Activated CD4-positive, alpha-beta T cell treated with anti-CD3 and anti-CD28 coated beads, Interleukin-2, amount 10 ng/mL, durations not matched to agents 7 days and 5 days (primary cell): ENCODE measurements around the gene USP49. TPM values are rescaled to one million over a fixed set of nuclear protein-coding genes. Genes with fewer than 3 reads are reported as not detected.

Source experiments
- total RNA-seq, 2 experiments: library from RNA; stranded (reverse); gene quantifications; one replicate each; pipeline ENCODE4 v1.2.3, GENCODE V29; 2021

USP49 gene
- total RNA-seq, 2 experiments from 2014 or later, result 6.3 to 7.0 TPM

Other genes with a start within 250 kb of the USP49 start
- gene TFEB, start 159.8 kb downstream of the USP49 start, total RNA-seq, result 10 to 100 TPM in 1 of 2 experiments, 1 to 10 TPM in 1; 9.7 to 12.5 TPM
- not detected for gene PGC, start 148.0 kb downstream of the USP49 start, total RNA-seq
- gene FRS3, start 115.5 kb downstream of the USP49 start, total RNA-seq, result 1 to 10 TPM; 4.6 TPM
- not detected for gene PRICKLE4, start 114.6 kb downstream of the USP49 start, total RNA-seq
- 100 to 1,000 TPM; 167 to 202 TPM for gene TOMM6, start 107.7 kb downstream of the USP49 start, total RNA-seq
- gene MED20, start 25.8 kb upstream of the USP49 start, total RNA-seq, result 10 to 100 TPM; 18.6 to 22.7 TPM
- gene BYSL, start 26.1 kb upstream of the USP49 start, total RNA-seq, result 10 to 100 TPM; 29.3 to 29.8 TPM
- 100 to 1,000 TPM; 461 to 520 TPM for gene CCND3, start 46.4 kb upstream of the USP49 start, total RNA-seq
- gene TAF8, start 155.1 kb upstream of the USP49 start, total RNA-seq, result 10 to 100 TPM; 53.2 to 60.2 TPM
- under 1 TPM in 1 of 2 experiments, not detected in 1; 0.02 TPM for gene C6orf132, start 247.2 kb upstream of the USP49 start, total RNA-seq